Measurements from ENCODE around the gene C19orf53.

Gene C19orf53

DNA sequence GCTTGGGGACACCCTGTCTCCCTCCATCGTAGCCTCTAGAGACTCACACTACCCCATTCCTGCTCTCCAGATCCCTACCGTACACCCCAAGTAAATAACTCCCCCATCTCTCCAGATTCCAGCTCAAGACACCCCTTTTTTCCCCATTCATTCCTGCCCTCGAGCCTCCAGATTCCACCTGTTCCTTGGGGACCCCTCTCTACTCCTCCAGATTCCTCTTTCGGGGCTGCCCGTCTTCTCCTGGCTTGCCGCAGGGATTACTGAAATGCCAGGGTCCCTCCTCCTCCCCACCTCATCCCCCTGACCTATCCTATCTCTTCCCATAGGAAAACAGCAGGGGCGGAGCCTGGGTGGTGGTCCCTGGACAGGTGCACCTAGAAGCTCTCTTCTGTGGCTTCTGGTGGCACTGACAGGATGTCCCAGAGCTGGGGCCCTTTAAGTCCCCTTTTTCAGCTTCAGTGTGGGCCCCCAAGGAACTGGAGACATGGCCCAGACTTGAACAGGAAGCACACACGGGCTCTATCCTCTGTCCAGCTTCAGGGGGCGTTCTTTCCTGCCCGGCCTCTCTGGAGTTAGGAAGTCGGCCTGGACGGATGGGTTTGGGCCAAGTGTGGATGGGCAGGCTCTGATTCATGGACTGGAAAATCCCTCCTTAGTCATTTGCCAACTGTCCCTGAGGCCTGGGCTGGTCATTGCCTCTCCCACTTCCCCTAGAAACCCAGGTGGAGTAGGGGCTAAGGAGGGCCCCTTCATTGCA lies 22.2 kb downstream of the C19orf53 start:
- TF ChIP-seq ZFX (IDR thresholded peaks at IDR 0.05) = no peak
- no peak for TF ChIP-seq CTCF (conservative IDR thresholded peaks at IDR 0.05)
- peak overlapping the region; percentile 64; the same call in 1 of the 2 replicates for H3K27ac ChIP-seq

GRCh38 chr19:13797058-13797440 lies 22.8 kb downstream of the C19orf53 start:
- TF ChIP-seq ZFX (IDR thresholded peaks at IDR 0.05) (no peak), CTCF (conservative IDR thresholded peaks at IDR 0.05) (no peak)
- no peak overlapping the region for H3K27ac ChIP-seq

DNA sequence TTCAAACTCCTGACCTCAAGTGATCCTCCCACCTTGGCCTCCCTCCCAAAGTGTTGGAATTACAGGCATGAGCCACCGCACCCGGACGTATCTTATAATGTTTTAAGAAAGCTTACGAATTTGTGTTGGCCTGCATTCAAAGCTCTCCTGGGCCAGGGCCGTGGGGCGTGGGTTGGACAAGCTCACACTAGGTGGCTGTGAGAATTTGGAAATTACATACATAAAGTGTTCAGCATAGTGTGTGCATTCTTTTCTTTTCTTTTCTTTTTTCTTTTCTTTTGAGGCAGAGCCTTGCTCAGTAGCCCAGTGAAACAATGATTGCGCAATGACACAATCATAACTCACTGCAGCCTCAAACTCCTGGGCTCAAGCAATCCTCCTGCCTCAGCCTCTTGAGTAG lies 23.6 kb downstream of the C19orf53 start:
- H3K27ac ChIP-seq = no peak overlapping the region
- no peak for TF ChIP-seq CTCF (conservative IDR thresholded peaks at IDR 0.05)
- TF ChIP-seq ZFX (IDR thresholded peaks at IDR 0.05) = no peak

DNA sequence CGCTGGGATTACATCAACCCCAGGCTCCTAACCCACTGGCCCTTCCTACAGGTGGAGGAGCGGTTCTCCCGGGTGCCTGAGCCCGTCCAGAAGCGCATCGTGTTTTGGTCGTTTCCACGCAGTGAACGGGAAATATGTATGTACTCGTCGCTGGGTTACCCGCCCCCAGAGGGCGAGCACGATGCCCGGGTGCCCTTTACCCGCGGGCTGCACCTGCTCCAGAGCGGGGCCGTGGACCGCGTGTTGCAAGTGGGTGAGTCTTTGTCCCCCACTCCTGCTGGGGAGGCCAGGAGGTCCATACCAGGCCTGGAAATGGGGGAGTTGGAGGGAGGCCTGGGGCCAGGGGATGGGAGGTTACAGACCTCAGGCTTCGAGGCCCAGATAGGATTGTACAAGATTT lies 25.4 kb downstream of the C19orf53 start:
- TF ChIP-seq CTCF (conservative IDR thresholded peaks at IDR 0.05) (no peak), ZFX (IDR thresholded peaks at IDR 0.05) (no peak)
- no peak overlapping the region for H3K27ac ChIP-seq

- peak overlapping the region; percentile 37 for H3K27ac ChIP-seq
- no peak for TF ChIP-seq CTCF (conservative IDR thresholded peaks at IDR 0.05)
- no peak for TF ChIP-seq ZFX (IDR thresholded peaks at IDR 0.05)
These were observed 28.8 kb downstream of the C19orf53 start for GRCh38 chr19:13803038-13803437.

GRCh38 chr19:13804830-13805683 lies 30.8 kb downstream of the C19orf53 start:
- no peak for TF ChIP-seq CTCF (conservative IDR thresholded peaks at IDR 0.05)
- no peak for TF ChIP-seq ZFX (IDR thresholded peaks at IDR 0.05)
- H3K27ac ChIP-seq = no peak overlapping the region

DNA sequence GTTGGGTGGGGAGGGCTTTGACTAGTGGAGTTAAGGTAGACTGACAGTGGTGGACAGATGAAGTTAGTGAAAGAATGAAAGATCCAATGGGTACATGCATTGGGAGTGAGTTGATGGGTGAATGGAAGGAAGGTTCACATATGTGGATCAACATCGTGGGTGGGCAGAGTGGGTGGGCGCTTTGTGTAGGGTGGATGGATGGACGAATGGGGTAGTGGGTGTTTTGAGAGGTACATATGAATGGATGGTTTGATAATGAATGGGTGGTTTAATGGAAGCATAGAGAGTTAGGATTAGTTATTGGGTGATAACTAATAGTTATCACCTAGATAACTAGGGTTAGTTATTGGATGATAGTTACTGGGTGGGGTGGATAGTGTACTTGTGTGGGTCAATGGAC lies 32.5 kb downstream of the C19orf53 start:
- no peak for TF ChIP-seq ZFX (IDR thresholded peaks at IDR 0.05)
- no peak for TF ChIP-seq CTCF (conservative IDR thresholded peaks at IDR 0.05)
- H3K27ac ChIP-seq = no peak overlapping the region

Data from C4-2B (cell line).